HEK293 (cell line): ENCODE measurements around the gene HOXA3.

Source experiments
- CTCF ChIA-PET: fragments of 350-600 bp; formaldehyde crosslinking; extraction: SDS; loops from one replicate; lab custom pipeline; 2021; ENCODE audit warnings: antibody characterized with exemption; lab: Yijun Ruan, JAX
- POLR2A ChIA-PET: fragments of 300-600 bp; formaldehyde crosslinking; extraction: SDS; loops from one replicate; lab custom pipeline; 2020; ENCODE audit warnings: antibody characterized with exemption, inconsistent platforms; lab: Yijun Ruan, JAX
- H3K27ac ChIP-seq: fragments of 200-500 bp; sonication (Bioruptor generic); 2 replicates; pipeline ENCODE4 v1.5.1; 2014; ENCODE audit warnings: low read depth, low read length, control low read depth, inconsistent platforms; ENCODE audit errors: extremely low read depth
- H3K36me3 ChIP-seq, 2 experiments: fragments of 200-500 bp in 1 of 2; sonication (Bioruptor generic) in 1 of 2; 1 replicate in 1 of 2; 2 replicates in 1 of 2; pipeline ENCODE4 v1.5.1; 2014 to 2017; ENCODE audit warnings: inconsistent platforms in 2 of 2, low read length in 2 of 2; ENCODE audit not compliant: control insufficient read depth in 2 of 2, insufficient read depth in 1 of 2
- H3K4me1 ChIP-seq: fragments of 200-500 bp; sonication (Bioruptor generic); 2 replicates; pipeline ENCODE4 v1.5.1; 2014; ENCODE audit warnings: mild to moderate bottlenecking, low read length, inconsistent platforms; ENCODE audit not compliant: control insufficient read depth, insufficient read depth
- H3K4me3 ChIP-seq: 2 replicates; pipeline ENCODE4 v1.5.1; 2011; ENCODE audit warnings: low read depth, mild to moderate bottlenecking, control low read depth, low read length, moderate library complexity
- H3K9me3 ChIP-seq: fragments of 200-500 bp; sonication (Bioruptor generic); 2 replicates; pipeline ENCODE4 v1.5.1; 2014; ENCODE audit warnings: low read depth, low read length, inconsistent platforms; ENCODE audit not compliant: control insufficient read depth, insufficient read depth
- GLIS1 ChIP-seq: fragments of 450-650 bp; formaldehyde crosslinking; IDR thresholded peaks from 2 replicates; pipeline ENCODE4 v1.5.1; 2016; ENCODE audit warnings: missing biosample characterization, missing genetic modification characterization
- RBAK ChIP-seq: fragments of 450-650 bp; formaldehyde crosslinking; IDR thresholded peaks from 2 replicates; pipeline ENCODE4 v1.5.1; 2016; ENCODE audit warnings: missing biosample characterization, missing genetic modification characterization
- SCRT2 ChIP-seq: fragments of 450-650 bp; formaldehyde crosslinking; IDR thresholded peaks from 2 replicates; pipeline ENCODE4 v1.5.1; 2016; ENCODE audit warnings: missing biosample characterization, missing genetic modification characterization
- WT1 ChIP-seq: fragments of 450-650 bp; formaldehyde crosslinking; IDR thresholded peaks from 2 replicates; pipeline ENCODE4 v1.5.1; 2016; ENCODE audit warnings: missing biosample characterization, missing genetic modification characterization
- ZBTB21 ChIP-seq: fragments of 450-650 bp; formaldehyde crosslinking; IDR thresholded peaks from 2 replicates; pipeline ENCODE4 v1.5.1; 2017; ENCODE audit warnings: missing biosample characterization, missing genetic modification characterization
- ZEB2 ChIP-seq: fragments of 450-650 bp; formaldehyde crosslinking; IDR thresholded peaks from 2 replicates; pipeline ENCODE4 v1.5.1; 2016; ENCODE audit warnings: missing biosample characterization, missing genetic modification characterization
- ZFP3 ChIP-seq: fragments of 450-650 bp; formaldehyde crosslinking; IDR thresholded peaks from 2 replicates; pipeline ENCODE4 v1.5.1; 2016; ENCODE audit warnings: low read depth, missing biosample characterization, missing genetic modification characterization
- ZFP37 ChIP-seq: fragments of 450-650 bp; formaldehyde crosslinking; IDR thresholded peaks from 2 replicates; pipeline ENCODE4 v1.5.1; 2016; ENCODE audit warnings: missing biosample characterization, missing genetic modification characterization
- ZIC2 ChIP-seq: fragments of 450-650 bp; formaldehyde crosslinking; IDR thresholded peaks from 2 replicates; pipeline ENCODE4 v1.5.1; 2016; ENCODE audit warnings: missing biosample characterization, missing genetic modification characterization
- ZNF133 ChIP-seq: fragments of 450-650 bp; formaldehyde crosslinking; IDR thresholded peaks from 2 replicates; pipeline ENCODE4 v1.5.1; 2016; ENCODE audit warnings: missing biosample characterization, missing genetic modification characterization
- ZNF157 ChIP-seq: fragments of 450-650 bp; formaldehyde crosslinking; IDR thresholded peaks from 2 replicates; pipeline ENCODE4 v1.5.1; 2016; ENCODE audit warnings: missing biosample characterization, missing genetic modification characterization
- ZNF169 ChIP-seq: fragments of 450-650 bp; formaldehyde crosslinking; IDR thresholded peaks from 2 replicates; pipeline ENCODE4 v1.5.1; 2016; ENCODE audit warnings: missing biosample characterization, missing genetic modification characterization
- ZNF184 ChIP-seq: fragments of 450-650 bp; IDR thresholded peaks from 2 replicates; pipeline ENCODE4 v1.5.1; 2018; ENCODE audit warnings: missing biosample characterization, mild to moderate bottlenecking, missing genetic modification characterization
- ZNF302 ChIP-seq: fragments of 450-650 bp; formaldehyde crosslinking; IDR thresholded peaks from 2 replicates; pipeline ENCODE4 v1.5.1; 2016; ENCODE audit warnings: missing biosample characterization, missing genetic modification characterization, low read depth
- ZNF324 ChIP-seq: fragments of 450-650 bp; formaldehyde crosslinking; IDR thresholded peaks from 2 replicates; pipeline ENCODE4 v1.5.1; 2016; ENCODE audit warnings: missing biosample characterization, missing genetic modification characterization
- ZNF391 ChIP-seq: fragments of 450-650 bp; formaldehyde crosslinking; IDR thresholded peaks from 2 replicates; pipeline ENCODE4 v1.5.1; 2016; ENCODE audit warnings: low read depth, missing biosample characterization, missing genetic modification characterization, borderline replicate concordance
- ZNF501 ChIP-seq: fragments of 450-650 bp; formaldehyde crosslinking; IDR thresholded peaks from 2 replicates; pipeline ENCODE4 v1.5.1; 2016; ENCODE audit warnings: missing biosample characterization, missing genetic modification characterization
- ZNF521 ChIP-seq: fragments of 450-650 bp; formaldehyde crosslinking; IDR thresholded peaks from 2 replicates; pipeline ENCODE4 v1.5.1; 2017; ENCODE audit warnings: missing biosample characterization, mild to moderate bottlenecking, missing genetic modification characterization
- ZNF544 ChIP-seq: fragments of 450-650 bp; formaldehyde crosslinking; IDR thresholded peaks from 2 replicates; pipeline ENCODE4 v1.5.0; 2017; ENCODE audit warnings: missing biosample characterization, missing genetic modification characterization
- ZNF658 ChIP-seq: fragments of 450-650 bp; formaldehyde crosslinking; IDR thresholded peaks from 2 replicates; pipeline ENCODE4; 2016; ENCODE audit warnings: missing biosample characterization, missing genetic modification characterization
- ZNF707 ChIP-seq: fragments of 450-650 bp; formaldehyde crosslinking; IDR thresholded peaks from 2 replicates; pipeline ENCODE4 v1.5.1; 2016; ENCODE audit warnings: missing biosample characterization, missing genetic modification characterization
- ZXDB ChIP-seq: fragments of 450-650 bp; formaldehyde crosslinking; IDR thresholded peaks from 2 replicates; pipeline ENCODE4 v1.5.1; 2016; ENCODE audit warnings: missing biosample characterization, missing genetic modification characterization
- TF ChIP-seq, protein P1 (sequence below): fragments of 450-650 bp; formaldehyde crosslinking; IDR thresholded peaks from 2 replicates; pipeline ENCODE4 v1.5.1; 2016; ENCODE audit warnings: missing biosample characterization, missing genetic modification characterization
- TF ChIP-seq, protein P2 (sequence below): fragments of 450-650 bp; formaldehyde crosslinking; IDR thresholded peaks from 2 replicates; pipeline ENCODE4 v1.5.1; 2016; ENCODE audit warnings: missing biosample characterization, missing genetic modification characterization, borderline replicate concordance
- TF ChIP-seq, protein P3 (sequence below): fragments of 450-650 bp; formaldehyde crosslinking; IDR thresholded peaks from 2 replicates; pipeline ENCODE4 v1.5.1; 2017; ENCODE audit warnings: missing biosample characterization, missing genetic modification characterization
- TF ChIP-seq, protein P4 (sequence below): fragments of 450-650 bp; formaldehyde crosslinking; IDR thresholded peaks from 2 replicates; pipeline ENCODE4 v1.5.1; 2016; ENCODE audit warnings: missing biosample characterization, missing genetic modification characterization

HOXA3 gene

DNA sequence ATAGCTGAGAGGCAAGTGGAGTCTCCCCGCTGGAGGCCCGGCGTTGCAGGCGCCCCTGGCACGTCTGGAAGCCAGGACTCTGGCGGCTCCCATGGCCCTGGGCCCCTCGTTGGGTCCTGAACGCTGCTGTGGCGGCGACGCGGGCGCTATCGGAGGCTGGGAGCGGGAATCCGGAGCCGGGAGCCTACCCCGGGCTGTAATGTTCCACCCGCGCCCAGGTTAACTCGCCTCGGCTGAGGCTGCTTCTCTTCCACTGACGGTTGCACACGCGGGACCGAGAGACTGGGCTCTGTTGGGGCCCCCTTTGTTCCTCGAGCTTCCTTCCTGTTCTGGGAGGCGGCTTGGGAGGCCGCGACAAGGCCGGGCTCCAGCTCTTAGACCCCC, 7.6 kb downstream of the HOXA3 start:
- H3K4me1 ChIP-seq = peaks cover 19% of the 10 kb centered on the region
- CTCF ChIA-PET = interaction anchor here (0.6 to 4.4 kb wide), 18 partner anchors 12 to 1679 kb away, joined by 3 to 34 read pairs (median 5); partner anchors contain the start of gene HOXA7
- TF ChIP-seq, protein P1, sequence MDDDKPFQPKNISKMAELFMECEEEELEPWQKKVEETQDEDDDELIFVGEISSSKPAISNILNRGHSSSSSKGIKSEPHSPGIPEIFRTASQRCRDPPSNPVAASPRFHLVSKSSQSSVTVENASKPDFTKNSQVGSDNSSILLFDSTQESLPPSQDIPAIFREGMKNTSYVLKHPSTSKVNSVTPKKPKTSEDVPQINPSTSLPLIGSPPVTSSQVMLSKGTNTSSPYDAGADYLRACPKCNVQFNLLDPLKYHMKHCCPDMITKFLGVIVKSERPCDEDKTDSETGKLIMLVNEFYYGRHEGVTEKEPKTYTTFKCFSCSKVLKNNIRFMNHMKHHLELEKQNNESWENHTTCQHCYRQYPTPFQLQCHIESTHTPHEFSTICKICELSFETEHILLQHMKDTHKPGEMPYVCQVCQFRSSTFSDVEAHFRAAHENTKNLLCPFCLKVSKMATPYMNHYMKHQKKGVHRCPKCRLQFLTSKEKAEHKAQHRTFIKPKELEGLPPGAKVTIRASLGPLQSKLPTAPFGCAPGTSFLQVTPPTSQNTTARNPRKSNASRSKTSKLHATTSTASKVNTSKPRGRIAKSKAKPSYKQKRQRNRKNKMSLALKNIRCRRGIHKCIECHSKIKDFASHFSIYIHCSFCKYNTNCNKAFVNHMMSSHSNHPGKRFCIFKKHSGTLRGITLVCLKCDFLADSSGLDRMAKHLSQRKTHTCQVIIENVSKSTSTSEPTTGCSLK (tag by site-specific recombination) = no peak
- no peak for TF ChIP-seq ZXDB (tag by site-specific recombination)
- TF ChIP-seq RBAK (tag by site-specific recombination) = no peak
- TF ChIP-seq ZNF658 = no peak
- no peak for TF ChIP-seq ZBTB21 (tag by site-specific recombination)
- TF ChIP-seq ZNF707 (tag by site-specific recombination) = no peak
- TF ChIP-seq ZNF133 = no peak
- TF ChIP-seq ZNF544 (tag by site-specific recombination) = no peak
- TF ChIP-seq, protein P2, sequence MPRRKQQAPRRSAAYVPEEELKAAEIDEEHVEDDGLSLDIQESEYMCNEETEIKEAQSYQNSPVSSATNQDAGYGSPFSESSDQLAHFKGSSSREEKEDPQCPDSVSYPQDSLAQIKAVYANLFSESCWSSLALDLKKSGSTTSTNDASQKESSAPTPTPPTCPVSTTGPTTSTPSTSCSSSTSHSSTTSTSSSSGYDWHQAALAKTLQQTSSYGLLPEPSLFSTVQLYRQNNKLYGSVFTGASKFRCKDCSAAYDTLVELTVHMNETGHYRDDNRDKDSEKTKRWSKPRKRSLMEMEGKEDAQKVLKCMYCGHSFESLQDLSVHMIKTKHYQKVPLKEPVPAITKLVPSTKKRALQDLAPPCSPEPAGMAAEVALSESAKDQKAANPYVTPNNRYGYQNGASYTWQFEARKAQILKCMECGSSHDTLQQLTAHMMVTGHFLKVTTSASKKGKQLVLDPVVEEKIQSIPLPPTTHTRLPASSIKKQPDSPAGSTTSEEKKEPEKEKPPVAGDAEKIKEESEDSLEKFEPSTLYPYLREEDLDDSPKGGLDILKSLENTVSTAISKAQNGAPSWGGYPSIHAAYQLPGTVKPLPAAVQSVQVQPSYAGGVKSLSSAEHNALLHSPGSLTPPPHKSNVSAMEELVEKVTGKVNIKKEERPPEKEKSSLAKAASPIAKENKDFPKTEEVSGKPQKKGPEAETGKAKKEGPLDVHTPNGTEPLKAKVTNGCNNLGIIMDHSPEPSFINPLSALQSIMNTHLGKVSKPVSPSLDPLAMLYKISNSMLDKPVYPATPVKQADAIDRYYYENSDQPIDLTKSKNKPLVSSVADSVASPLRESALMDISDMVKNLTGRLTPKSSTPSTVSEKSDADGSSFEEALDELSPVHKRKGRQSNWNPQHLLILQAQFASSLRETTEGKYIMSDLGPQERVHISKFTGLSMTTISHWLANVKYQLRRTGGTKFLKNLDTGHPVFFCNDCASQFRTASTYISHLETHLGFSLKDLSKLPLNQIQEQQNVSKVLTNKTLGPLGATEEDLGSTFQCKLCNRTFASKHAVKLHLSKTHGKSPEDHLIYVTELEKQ = peak; percentile 28; the same call in 1 of the 2 replicates
- no peak for TF ChIP-seq ZNF391
- TF ChIP-seq ZFP37 (tag by site-specific recombination) = 0 out of 2 replicates have a peak, but pooled peaks have one; percentile 26
- no peak for TF ChIP-seq ZEB2 (tag by site-specific recombination)
- no peak for TF ChIP-seq ZFP3 (tag by site-specific recombination)
- no peak for TF ChIP-seq SCRT2 (tag by site-specific recombination)
- no peak for TF ChIP-seq ZNF302
- no peak for TF ChIP-seq ZNF521
- TF ChIP-seq GLIS1 (tag by site-specific recombination) = peak; percentile 9; the same call in 1 of the 2 replicates
- TF ChIP-seq ZNF169 = no peak
- TF ChIP-seq, all 188 proteins: peak for 3
- H3K36me3 ChIP-seq = peaks cover 0 to 67% of the 10 kb centered on the region in 2 experiments; a peak in 2 of 3 replicates
- peak overlapping the region; percentile 74; the same call in 1 of the 2 replicates for H3K27ac ChIP-seq
- POLR2A ChIA-PET = interaction anchor here (0.9 kb wide), 1 partner anchor 40 kb away, joined by 3 read pairs; the partner anchor contains the start of gene HOXA11
- H3K9me3 ChIP-seq = no peaks in the 10 kb centered on the region
- H3K4me3 ChIP-seq = no peak overlapping the region

DNA sequence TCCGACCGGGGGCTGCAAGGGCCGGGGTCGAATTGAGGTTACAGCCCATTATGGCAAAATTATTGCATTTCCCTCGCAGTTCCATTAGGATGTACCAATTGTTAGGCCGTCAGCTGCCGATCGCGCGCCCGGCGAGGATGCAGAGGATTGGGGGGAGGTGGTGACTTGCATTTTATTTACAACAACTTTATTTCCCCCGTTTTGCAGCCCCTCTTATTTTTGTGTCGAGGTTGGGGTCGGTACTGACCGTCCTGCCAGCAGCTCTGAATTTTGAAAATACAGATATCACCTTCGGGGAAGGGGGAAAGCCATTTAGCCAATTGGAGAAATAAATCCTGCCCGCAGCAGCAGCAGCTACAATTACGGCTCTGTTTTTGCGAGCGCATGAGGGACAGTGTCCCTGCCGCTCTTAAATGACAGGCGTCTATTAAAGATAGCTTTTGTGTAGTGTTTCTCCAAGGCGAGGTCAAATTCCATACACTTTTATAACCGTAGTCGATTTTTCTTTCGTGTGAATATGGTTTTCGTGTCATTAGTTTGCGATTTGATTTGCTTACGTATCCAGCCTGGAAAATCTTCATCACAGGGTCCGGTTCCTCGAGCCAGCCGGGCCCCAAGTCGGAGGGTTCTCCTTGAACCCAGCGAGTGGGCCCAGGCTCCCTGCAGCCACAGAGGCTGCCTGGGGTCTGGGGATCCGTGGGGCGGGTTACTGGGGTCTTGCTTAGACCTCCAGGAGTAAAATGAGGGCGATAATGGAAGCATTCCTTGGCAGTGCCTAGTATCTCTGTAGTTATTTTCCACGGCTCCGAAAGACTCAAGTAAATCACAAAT, 8.2 kb downstream of the HOXA3 start:
- peaks cover 0 to 66% of the 10 kb centered on the region in 2 experiments; a peak in 2 of 3 replicates for H3K36me3 ChIP-seq
- no peak overlapping the region for H3K4me3 ChIP-seq
- peaks cover 21% of the 10 kb centered on the region for H3K4me1 ChIP-seq
- ChIA-PET POLR2A (interaction anchor here (0.6 to 1.6 kb wide), 20 partner anchors 10 to 1282 kb away, joined by 3 to 9 read pairs (median 4); partner anchors contain the start of genes HOXA11, HOXA4, HOXA7 and HOXA9), CTCF (interaction anchor here (0.6 to 4.4 kb wide), 40 partner anchors 10 to 1251 kb away, joined by 3 to 34 read pairs (median 5); partner anchors contain the start of genes HOXA1 and HOXA7)
- peak overlapping the region; percentile 74 for H3K27ac ChIP-seq
- H3K9me3 ChIP-seq = no peaks in the 10 kb centered on the region
- TF ChIP-seq, protein P3, sequence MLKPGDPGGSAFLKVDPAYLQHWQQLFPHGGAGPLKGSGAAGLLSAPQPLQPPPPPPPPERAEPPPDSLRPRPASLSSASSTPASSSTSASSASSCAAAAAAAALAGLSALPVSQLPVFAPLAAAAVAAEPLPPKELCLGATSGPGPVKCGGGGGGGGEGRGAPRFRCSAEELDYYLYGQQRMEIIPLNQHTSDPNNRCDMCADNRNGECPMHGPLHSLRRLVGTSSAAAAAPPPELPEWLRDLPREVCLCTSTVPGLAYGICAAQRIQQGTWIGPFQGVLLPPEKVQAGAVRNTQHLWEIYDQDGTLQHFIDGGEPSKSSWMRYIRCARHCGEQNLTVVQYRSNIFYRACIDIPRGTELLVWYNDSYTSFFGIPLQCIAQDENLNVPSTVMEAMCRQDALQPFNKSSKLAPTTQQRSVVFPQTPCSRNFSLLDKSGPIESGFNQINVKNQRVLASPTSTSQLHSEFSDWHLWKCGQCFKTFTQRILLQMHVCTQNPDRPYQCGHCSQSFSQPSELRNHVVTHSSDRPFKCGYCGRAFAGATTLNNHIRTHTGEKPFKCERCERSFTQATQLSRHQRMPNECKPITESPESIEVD (tag by site-specific recombination) = peak; percentile 93
- TF ChIP-seq ZNF184 (tag by site-specific recombination) (peak; percentile 13; the same call in 1 of the 2 replicates), WT1 (tag by site-specific recombination) (peak; percentile 52), ZIC2 (tag by site-specific recombination) (0 out of 2 replicates have a peak, but pooled peaks have one; percentile 19), ZNF501 (tag by site-specific recombination) (0 out of 2 replicates have a peak, but pooled peaks have one; percentile 35), ZNF157 (no peak), ZNF324 (no peak)
- TF ChIP-seq, protein P4, sequence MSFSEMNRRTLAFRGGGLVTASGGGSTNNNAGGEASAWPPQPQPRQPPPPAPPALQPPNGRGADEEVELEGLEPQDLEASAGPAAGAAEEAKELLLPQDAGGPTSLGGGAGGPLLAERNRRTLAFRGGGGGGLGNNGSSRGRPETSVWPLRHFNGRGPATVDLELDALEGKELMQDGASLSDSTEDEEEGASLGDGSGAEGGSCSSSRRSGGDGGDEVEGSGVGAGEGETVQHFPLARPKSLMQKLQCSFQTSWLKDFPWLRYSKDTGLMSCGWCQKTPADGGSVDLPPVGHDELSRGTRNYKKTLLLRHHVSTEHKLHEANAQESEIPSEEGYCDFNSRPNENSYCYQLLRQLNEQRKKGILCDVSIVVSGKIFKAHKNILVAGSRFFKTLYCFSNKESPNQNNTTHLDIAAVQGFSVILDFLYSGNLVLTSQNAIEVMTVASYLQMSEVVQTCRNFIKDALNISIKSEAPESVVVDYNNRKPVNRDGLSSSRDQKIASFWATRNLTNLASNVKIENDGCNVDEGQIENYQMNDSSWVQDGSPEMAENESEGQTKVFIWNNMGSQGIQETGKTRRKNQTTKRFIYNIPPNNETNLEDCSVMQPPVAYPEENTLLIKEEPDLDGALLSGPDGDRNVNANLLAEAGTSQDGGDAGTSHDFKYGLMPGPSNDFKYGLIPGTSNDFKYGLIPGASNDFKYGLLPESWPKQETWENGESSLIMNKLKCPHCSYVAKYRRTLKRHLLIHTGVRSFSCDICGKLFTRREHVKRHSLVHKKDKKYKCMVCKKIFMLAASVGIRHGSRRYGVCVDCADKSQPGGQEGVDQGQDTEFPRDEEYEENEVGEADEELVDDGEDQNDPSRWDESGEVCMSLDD = no peak
